PC-9 (cell line): ENCODE results near the gene CHSY3. TPM values are rescaled to one million over a fixed set of nuclear protein-coding genes. Genes with fewer than 3 reads are reported as not detected.

ENCODE experiments used
- BruUV-seq: library from RNA; stranded (reverse); fragments of 400-500 nt; replicated peaks from 2 replicates; lab custom pipeline; 2021; lab: Mats Ljungman, UMichigan
- CTCF ChIA-PET: fragments of 300-600 bp; sonication (Branson Sonifier 250); formaldehyde crosslinking; loops from one replicate; lab custom pipeline; 2022; ENCODE audit warnings: antibody characterized with exemption; lab: Charles Lee
- POLR2A ChIA-PET: fragments of 300-600 bp; sonication (Branson Sonifier 250); formaldehyde crosslinking; loops from one replicate; lab custom pipeline; 2022; ENCODE audit warnings: antibody characterized with exemption; ENCODE audit not compliant: unreplicated experiment; lab: Charles Lee
- DNase-seq, 2 experiments: peaks; one replicate each; pipeline versions ENCODE4 v3.0.0 to v3.0.0-alpha.2; 2015 to 2022; ENCODE audit warnings: mixed read lengths in 1 of 2
- H2AFZ ChIP-seq: fragments of 200-600 bp; sonication (generic); 2 replicates; pipeline ENCODE4 v1.8.1; 2017; ENCODE audit warnings: antibody characterized with exemption
- H3F3A ChIP-seq: fragments of 200-600 bp; sonication (generic); 2 replicates; pipeline ENCODE4 v1.8.1; 2017; ENCODE audit warnings: antibody characterized with exemption, mild to moderate bottlenecking, low read depth; ENCODE audit not compliant: insufficient read depth
- H3K27ac ChIP-seq: fragments of 200-600 bp; sonication (generic); 2 replicates; pipeline ENCODE4 v1.6.1; 2016; ENCODE audit warnings: mixed run types
- H3K27me3 ChIP-seq: fragments of 200-600 bp; sonication (generic); 2 replicates; pipeline ENCODE4 v1.6.1; 2016; ENCODE audit warnings: low read depth, mixed run types; ENCODE audit not compliant: insufficient read depth
- H3K36me3 ChIP-seq: fragments of 200-600 bp; sonication (generic); 2 replicates; pipeline ENCODE4 v1.6.1; 2016; ENCODE audit warnings: low read depth, mixed run types
- H3K4me1 ChIP-seq: fragments of 200-600 bp; sonication (generic); replicated peaks from 2 replicates; pipeline ENCODE4 v1.6.1; 2016; ENCODE audit warnings: mixed run types; ENCODE audit not compliant: insufficient read depth
- H3K4me2 ChIP-seq: fragments of 200-600 bp; sonication (generic); 2 replicates; pipeline ENCODE4 v1.6.1; 2017; ENCODE audit warnings: mixed run types
- H3K4me3 ChIP-seq: fragments of 200-600 bp; sonication (generic); 2 replicates; pipeline ENCODE4 v1.6.1; 2016; ENCODE audit warnings: mixed run types
- H3K79me2 ChIP-seq: fragments of 200-600 bp; sonication (generic); 2 replicates; pipeline ENCODE4 v1.6.1; 2017; ENCODE audit warnings: low read depth, mixed run types
- H3K9me2 ChIP-seq: fragments of 200-600 bp; sonication (generic); 2 replicates; pipeline ENCODE4 v1.8.1; 2017; ENCODE audit warnings: mild to moderate bottlenecking; ENCODE audit not compliant: insufficient read depth
- H3K9me3 ChIP-seq: fragments of 200-600 bp; sonication (generic); 2 replicates; pipeline ENCODE4 v1.8.1; 2016; ENCODE audit warnings: low read depth; ENCODE audit not compliant: insufficient read depth
- H4K20me1 ChIP-seq: fragments of 200-600 bp; sonication (generic); 2 replicates; pipeline ENCODE4 v1.8.1; 2017; ENCODE audit not compliant: insufficient read depth
- CTCF ChIP-seq: fragments of 200-600 bp; sonication (generic); conservative IDR thresholded peaks from 2 replicates; pipeline ENCODE4 v1.6.1; 2017; ENCODE audit warnings: mixed run types, antibody characterized with exemption, mild to moderate bottlenecking, moderate library complexity
- EZH2 ChIP-seq: fragments of 200-600 bp; sonication (generic); IDR thresholded peaks from 2 replicates; pipeline ENCODE4 v1.8.0; 2017; ENCODE audit warnings: antibody characterized with exemption, low read depth
- intact Hi-C: fragments of 100-400 bp; cut with micrococcal nuclease; formaldehyde crosslinking; loops from one replicate; pipeline ENCODE4 v1.10.0; 2022; ENCODE audit not compliant: unreplicated experiment
- total RNA-seq: library from RNA; stranded (reverse); gene quantifications from 2 replicates; pipeline ENCODE4 v1.2.3, GENCODE V29; 2021

The CHSY3 gene
- total RNA-seq, 1 experiment from 2014 or later: 0.17 TPM

DNA sequence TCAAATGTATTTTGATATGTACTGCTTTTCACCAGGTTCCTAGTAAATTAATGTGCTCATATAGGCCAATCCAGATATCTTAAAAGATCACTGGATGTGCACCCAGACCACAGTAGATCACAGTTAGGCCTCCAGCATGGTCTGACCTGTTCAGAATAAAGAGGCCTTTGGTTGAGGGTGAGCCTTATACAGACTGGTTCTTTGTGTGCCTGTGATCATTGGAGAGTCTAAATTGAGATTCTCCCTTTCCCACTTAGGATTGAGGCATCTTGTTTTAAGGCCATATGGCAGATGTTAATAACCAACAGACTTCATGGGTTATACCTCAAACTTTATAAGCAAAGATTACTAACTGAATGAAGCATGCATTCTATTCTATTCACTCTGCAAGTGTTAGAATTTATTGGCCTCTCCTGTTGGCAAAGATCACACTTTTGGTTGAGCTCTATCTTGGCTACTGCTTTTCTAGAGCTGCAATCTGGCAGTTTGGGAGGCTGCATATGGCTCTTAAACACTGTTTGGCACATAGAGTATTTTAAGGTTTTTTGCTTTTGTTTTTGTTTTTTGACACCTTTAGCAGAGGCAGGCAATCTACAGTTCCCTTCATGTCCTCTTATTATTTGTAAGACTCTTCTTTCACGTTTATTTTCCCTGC is 8.5 kb downstream of the CHSY3 start:
- Histone ChIP-seq H3K4me3 (no peak overlapping the region), H3K36me3 (no peaks in the 10 kb centered on the region), H3K9me2 (no peaks in the 10 kb centered on the region), H4K20me1 (no peaks in the 10 kb centered on the region), H3K27me3 (no peaks in the 10 kb centered on the region), H3F3A (no peaks in the 10 kb centered on the region), H2AFZ (no peak overlapping the region; the same call in 1 of the 2 replicates), H3K4me2 (no peak overlapping the region), H3K27ac (no peak overlapping the region), H3K9me3 (no peaks in the 10 kb centered on the region), H3K79me2 (no peaks in the 10 kb centered on the region), H3K4me1 (no peaks in the 10 kb centered on the region)
- CTCF ChIA-PET: no interaction called here
- POLR2A ChIA-PET: no interaction called here
- no peak for TF ChIP-seq EZH2
- TF ChIP-seq CTCF: no peak
- no TSS peak for BruUV-seq
- intact Hi-C loops: no loop called here
- DNase-seq: no peak

GRCh38 chr5:129915415-129915814 is 11.2 kb downstream of the CHSY3 start:
- no peaks in the 10 kb centered on the region for H3K9me2 ChIP-seq
- no peak for DNase-seq
- no peak overlapping the region for H3K4me2 ChIP-seq
- no peaks in the 10 kb centered on the region for H3F3A ChIP-seq
- H3K27me3 ChIP-seq: no peaks in the 10 kb centered on the region
- no peaks in the 10 kb centered on the region for H3K36me3 ChIP-seq
- H3K9me3 ChIP-seq: no peaks in the 10 kb centered on the region
- no TSS peak for BruUV-seq
- TF ChIP-seq EZH2: no peak
- TF ChIP-seq CTCF: no peak
- no peaks in the 10 kb centered on the region for H4K20me1 ChIP-seq
- H2AFZ ChIP-seq: no peak overlapping the region
- no peaks in the 10 kb centered on the region for H3K4me1 ChIP-seq
- ChIA-PET CTCF (no interaction called here), POLR2A (no interaction called here)
- intact Hi-C loops: no loop called here
- H3K27ac ChIP-seq: no peak overlapping the region
- H3K79me2 ChIP-seq: no peaks in the 10 kb centered on the region
- H3K4me3 ChIP-seq: no peak overlapping the region

DNA sequence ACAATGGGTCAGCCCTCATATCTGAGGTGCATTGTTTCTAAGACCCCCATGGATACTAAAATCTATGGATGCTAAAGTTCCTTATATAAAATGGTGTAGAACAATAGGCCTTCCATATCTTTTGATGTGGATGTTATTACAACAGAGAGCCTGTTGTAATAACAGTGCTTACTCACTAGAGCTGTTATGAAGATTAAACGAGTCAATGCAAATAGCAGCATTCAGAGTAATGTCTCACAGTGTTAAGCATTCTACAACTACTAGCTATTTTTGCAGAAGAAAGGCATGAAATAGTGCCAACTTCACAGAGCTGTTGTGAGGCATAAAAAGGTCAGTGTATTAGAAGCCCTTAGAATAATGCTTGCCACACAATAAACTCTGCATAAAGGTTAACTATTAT is 13.0 kb downstream of the CHSY3 start:
- no peaks in the 10 kb centered on the region for H3F3A ChIP-seq
- DNase-seq: no peak
- ChIA-PET CTCF (no interaction called here), POLR2A (no interaction called here)
- H3K4me1 ChIP-seq: no peaks in the 10 kb centered on the region
- H3K36me3 ChIP-seq: no peaks in the 10 kb centered on the region
- no peaks in the 10 kb centered on the region for H3K9me2 ChIP-seq
- no peak overlapping the region for H3K27ac ChIP-seq
- H3K9me3 ChIP-seq: no peaks in the 10 kb centered on the region
- H3K4me3 ChIP-seq: no peak overlapping the region
- TF ChIP-seq EZH2 (no peak), CTCF (no peak)
- H2AFZ ChIP-seq: no peak overlapping the region
- no peaks in the 10 kb centered on the region for H4K20me1 ChIP-seq
- no peaks in the 10 kb centered on the region for H3K79me2 ChIP-seq
- intact Hi-C loops: no loop called here
- BruUV-seq: no TSS peak
- no peaks in the 10 kb centered on the region for H3K27me3 ChIP-seq
- H3K4me2 ChIP-seq: no peak overlapping the region
